Measurements from ENCODE around the gene TEKT1.
A peak's percentile ranks its signal among the peaks of the same experiment; 100 is the strongest.
"Not testable (repeated sequence)": the region's sequence is repeated elsewhere in the genome, so short reads cannot be mapped to it uniquely, and the experiment has no call there.

The TEKT1 gene

DNA sequence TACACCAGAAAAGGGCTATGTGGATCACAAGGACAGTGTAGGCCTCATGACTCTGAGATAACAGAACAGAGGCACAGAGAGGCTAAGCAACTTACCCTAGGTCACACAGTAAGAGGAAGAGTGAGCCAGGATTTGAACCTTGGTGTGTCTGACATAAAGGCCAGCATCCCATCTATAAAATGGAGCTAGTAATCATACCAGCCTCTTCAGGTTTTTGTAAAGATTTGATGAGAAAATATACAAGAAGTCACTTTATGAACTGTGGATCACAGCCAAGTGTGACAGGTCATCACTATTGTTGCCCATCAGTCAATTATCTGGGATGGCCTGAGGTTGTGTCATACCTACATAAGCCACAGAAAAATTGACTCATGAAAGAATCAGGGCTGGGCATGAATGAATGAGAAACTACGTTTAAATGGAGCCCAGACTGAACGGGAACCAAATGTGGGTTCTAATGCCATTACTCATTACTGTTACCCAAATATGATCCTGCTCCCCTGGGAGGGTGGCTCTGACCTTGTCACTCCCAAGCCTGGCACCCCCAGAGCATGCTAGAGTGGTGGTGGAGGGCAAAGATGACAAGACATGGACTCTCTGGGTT lies 34.5 kb downstream of the TEKT1 start:
- Mint-ChIP-seq H3K36me3 (no peaks in the 10 kb centered on the region), H3K9me3 (no peaks in the 10 kb centered on the region), H3K4me1 (no peaks in the 10 kb centered on the region), H3K4me3 (no peak overlapping the region), H3K27ac (no peak overlapping the region), H3K27me3 (peaks cover 29 to 49% of the 10 kb centered on the region in 2 donors)
- ATAC-seq (replicated peaks) (no peak), DNase-seq (no peak)

DNA sequence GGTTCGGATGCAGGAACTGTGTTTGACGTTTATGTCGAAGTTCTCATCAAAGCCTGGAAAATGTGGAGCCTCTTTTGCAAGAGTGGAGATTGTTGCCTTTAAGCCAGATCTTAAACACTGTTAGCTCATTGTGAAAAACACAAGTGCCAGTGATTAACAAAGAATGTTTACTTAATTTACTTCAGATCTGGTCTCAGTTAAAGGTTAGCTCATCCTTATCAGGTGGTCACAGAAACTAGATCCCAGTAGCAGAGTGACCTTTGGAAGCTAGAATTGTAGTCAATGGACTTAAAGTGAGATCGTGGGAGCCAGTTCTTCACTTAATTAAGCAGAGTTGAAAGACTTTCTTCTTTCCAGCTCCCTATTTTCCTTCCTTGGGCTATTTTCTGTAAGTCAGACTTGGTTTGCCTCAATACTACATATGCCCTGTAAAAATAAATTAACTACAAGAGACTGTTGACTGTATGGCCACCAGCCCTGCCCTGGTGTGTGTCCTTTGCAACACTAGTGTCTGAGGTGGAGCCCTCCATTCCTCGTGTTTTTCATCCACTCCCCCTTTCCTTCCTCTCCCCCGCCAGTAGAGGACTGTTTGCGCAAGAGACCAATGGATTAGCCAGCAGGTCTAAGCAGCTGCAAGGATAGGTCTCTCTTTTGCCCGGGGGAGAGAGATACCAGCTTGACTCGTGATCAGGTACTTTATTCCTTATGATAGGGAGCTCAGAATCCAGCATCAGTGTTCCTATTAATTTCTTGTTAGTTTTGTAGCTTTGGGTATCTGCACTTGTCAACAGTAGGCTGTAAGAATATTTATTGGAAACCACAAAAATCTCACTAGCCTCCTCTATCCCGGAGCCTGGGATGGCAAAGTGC lies 35.3 kb downstream of the TEKT1 start:
- DNase-seq: no peak
- no peak overlapping the region for H3K27ac Mint-ChIP-seq
- no peaks in the 10 kb centered on the region for H3K36me3 Mint-ChIP-seq
- H3K4me1 Mint-ChIP-seq: no peaks in the 10 kb centered on the region
- H3K9me3 Mint-ChIP-seq: no peaks in the 10 kb centered on the region
- ATAC-seq (replicated peaks): no peak
- no peak overlapping the region for H3K4me3 Mint-ChIP-seq
- peaks cover 29 to 49% of the 10 kb centered on the region in 2 donors for H3K27me3 Mint-ChIP-seq

DNA sequence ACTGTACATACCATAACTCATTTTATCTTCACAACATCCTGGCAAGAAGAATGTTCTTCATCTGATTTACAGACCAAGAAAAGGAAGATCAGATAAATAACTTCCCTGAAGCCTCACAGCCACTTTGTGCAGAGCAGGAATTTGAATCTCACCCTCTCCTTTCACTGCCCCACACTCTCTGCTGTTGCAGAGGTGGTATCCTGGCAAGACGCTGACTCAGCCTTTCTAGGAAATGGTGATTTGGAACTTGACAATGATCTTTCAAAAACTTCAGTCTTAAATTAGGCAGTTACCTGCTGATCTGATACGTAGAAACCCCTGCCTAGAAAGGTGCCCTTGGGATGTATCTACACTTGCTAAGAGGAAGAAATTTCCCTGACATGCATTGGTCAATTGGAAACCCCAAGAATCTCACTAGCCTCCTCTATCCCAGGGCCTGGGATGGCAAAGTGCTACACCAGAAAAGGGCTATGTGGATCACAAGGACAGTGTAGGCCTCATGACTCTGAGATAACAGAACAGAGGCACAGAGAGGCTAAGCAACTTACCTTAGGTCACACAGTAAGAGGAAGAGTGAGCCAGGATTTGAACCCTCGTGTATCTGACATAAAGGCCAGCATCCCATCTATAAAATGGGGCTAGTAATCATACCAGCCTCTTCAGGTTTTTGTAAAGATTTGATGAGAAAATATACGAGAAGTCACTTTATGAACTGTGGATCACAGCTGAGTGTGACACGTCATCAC lies 37.6 kb downstream of the TEKT1 start:
- peaks cover 38 to 46% of the 10 kb centered on the region in 2 donors for H3K27me3 Mint-ChIP-seq
- no peak for ATAC-seq (replicated peaks)
- no peaks in the 10 kb centered on the region for H3K36me3 Mint-ChIP-seq
- DNase-seq: no peak
- H3K4me3 Mint-ChIP-seq: no peak overlapping the region
- H3K4me1 Mint-ChIP-seq: no peaks in the 10 kb centered on the region
- no peak overlapping the region for H3K27ac Mint-ChIP-seq
- H3K9me3 Mint-ChIP-seq: no peaks in the 10 kb centered on the region

DNA sequence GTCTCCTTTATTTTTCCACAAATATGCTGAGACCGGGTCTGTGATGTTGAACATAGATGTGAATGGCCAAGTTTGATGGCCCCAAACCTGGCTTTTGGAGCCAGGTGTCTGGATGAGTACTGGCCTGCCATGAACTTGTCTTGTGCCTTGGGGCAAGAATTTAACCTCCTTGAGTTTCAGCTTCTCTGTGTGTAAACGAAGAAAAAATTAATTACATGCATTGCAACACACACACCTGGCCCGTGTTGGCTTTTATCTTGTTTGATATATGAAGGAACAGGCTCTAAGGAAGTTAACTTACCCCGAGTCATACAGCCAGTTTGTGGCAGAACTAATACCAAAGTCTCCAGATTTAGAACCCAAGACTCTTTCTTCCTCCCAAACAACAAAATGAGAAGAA lies 42.4 kb downstream of the TEKT1 start:
- H3K27ac Mint-ChIP-seq: no peak overlapping the region
- no peak for DNase-seq
- H3K4me3 Mint-ChIP-seq: no peak overlapping the region
- no peak for ATAC-seq (replicated peaks)
- no peaks in the 10 kb centered on the region for H3K4me1 Mint-ChIP-seq
- peaks cover 51 to 52% of the 10 kb centered on the region in 2 donors for H3K27me3 Mint-ChIP-seq
- H3K9me3 Mint-ChIP-seq: no peaks in the 10 kb centered on the region
- no peaks in the 10 kb centered on the region for H3K36me3 Mint-ChIP-seq

DNA sequence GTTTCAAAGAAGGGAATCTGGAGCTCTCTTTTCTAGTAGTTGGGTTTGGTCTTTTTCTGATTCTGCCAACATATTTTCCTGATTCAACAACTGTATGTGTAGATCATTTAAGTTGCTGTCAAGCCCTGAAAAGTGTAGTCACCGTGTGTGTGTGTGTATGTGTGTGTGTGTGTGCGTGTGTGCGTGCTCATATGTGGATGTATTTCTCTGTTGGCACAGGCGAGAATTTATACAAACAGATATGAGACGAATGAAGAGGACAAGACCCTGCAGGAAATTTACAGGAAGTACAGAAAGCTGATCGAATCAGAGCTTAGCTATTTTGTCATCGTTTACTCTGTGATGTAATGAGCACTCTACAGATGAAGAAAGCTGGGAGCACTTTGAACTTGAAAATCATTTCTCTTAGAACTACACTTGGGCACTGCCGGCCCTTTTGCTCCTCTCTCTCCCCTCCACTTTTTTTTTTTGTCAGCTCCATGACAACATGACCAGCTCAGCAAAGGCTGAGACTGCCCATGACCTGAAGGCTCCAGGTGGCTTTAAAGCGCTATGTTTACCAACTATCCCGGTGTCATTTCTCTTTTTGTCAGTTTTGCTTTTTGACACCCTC lies 44.3 kb downstream of the TEKT1 start:
- Mint-ChIP-seq H3K27me3 (peaks cover 51 to 53% of the 10 kb centered on the region in 2 donors), H3K4me3 (no peak overlapping the region), H3K36me3 (no peaks in the 10 kb centered on the region), H3K9me3 (no peaks in the 10 kb centered on the region), H3K27ac (no peak overlapping the region), H3K4me1 (no peaks in the 10 kb centered on the region)
- no peak for ATAC-seq (replicated peaks)
- DNase-seq: no peak

DNA sequence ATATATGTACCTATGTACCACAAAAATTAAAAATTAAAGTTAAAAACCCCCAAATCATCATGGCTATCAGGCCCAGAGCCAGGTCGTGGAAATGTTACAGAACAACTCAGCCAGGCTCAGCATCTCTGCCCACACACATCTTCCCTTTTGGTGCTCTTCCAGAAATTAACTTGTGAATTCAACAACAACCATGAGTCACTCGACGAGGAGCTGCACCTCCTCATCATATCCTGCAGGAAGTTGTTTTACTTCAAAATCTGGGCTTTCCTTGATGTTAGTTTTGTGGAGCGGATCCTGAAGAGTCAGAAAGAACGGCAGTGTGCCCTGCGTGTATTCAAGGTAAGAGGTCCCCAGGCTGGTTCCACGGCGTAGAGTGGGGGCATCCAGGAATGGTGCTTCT lies 44.9 kb downstream of the TEKT1 start:
- DNase-seq: no peak
- peaks cover 55% of the 10 kb centered on the region in 2 donors for H3K27me3 Mint-ChIP-seq
- H3K9me3 Mint-ChIP-seq: no peaks in the 10 kb centered on the region
- ATAC-seq (replicated peaks): no peak
- H3K4me3 Mint-ChIP-seq: no peak overlapping the region
- H3K36me3 Mint-ChIP-seq: no peaks in the 10 kb centered on the region
- H3K27ac Mint-ChIP-seq: no peak overlapping the region
- H3K4me1 Mint-ChIP-seq: no peaks in the 10 kb centered on the region

DNA sequence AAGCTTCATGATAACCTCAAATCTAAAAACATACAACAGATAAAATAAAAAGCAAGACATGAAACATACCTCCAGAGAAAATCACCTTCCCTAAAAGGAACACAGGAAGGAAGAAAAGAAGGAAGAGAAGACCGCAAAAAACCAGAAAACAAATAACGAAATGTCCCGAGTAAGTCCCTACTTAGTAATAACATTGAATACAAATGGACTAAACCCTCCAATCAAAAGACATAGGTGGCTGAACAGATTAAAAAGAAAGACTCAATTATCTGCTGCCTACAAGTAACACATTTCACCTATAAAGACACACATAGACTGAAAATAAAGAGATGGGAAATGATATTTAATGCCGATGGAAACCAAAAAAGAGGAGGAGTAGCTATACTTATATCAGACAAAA lies 49.3 kb downstream of the TEKT1 start:
- no peak overlapping the region for H3K27ac Mint-ChIP-seq
- peaks cover 71 to 73% of the 10 kb centered on the region in 2 donors for H3K27me3 Mint-ChIP-seq
- ATAC-seq (replicated peaks) (no peak), DNase-seq (no peak)
- H3K4me1 Mint-ChIP-seq: peaks cover 0 to 3% of the 10 kb centered on the region in 2 donors
- H3K36me3 Mint-ChIP-seq: peaks cover 0 to 4% of the 10 kb centered on the region in 2 donors
- H3K9me3 Mint-ChIP-seq: no peaks in the 10 kb centered on the region
- H3K4me3 Mint-ChIP-seq: no peak overlapping the region

DNA sequence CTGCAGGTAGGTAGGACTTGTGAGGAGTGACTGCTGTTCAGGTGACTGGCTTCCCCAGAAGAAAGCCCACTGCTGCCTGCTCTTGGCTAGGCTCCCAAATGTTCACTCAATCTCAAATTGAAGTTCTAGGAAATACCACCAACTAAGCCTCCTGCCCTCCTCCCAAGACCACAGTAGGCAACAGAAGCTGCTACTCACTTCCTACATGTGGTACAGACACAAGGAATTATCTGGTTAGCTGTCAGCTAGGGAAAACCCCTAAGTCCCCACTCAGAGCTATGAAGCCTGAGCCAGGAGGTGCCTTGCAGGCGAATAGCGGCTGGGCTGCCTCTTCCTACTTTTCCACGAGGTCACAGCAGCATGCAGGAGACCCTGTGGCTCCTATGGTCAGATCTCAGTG lies 50.6 kb downstream of the TEKT1 start:
- no peak for DNase-seq
- peaks cover 4 to 5% of the 10 kb centered on the region in 2 donors for H3K4me1 Mint-ChIP-seq
- peaks cover 71 to 72% of the 10 kb centered on the region in 2 donors for H3K27me3 Mint-ChIP-seq
- no peak overlapping the region for H3K4me3 Mint-ChIP-seq
- no peaks in the 10 kb centered on the region for H3K9me3 Mint-ChIP-seq
- peaks cover 0 to 6% of the 10 kb centered on the region in 2 donors for H3K36me3 Mint-ChIP-seq
- peak; percentile 63 to 76 for ATAC-seq (replicated peaks)
- no peak overlapping the region for H3K27ac Mint-ChIP-seq

DNA sequence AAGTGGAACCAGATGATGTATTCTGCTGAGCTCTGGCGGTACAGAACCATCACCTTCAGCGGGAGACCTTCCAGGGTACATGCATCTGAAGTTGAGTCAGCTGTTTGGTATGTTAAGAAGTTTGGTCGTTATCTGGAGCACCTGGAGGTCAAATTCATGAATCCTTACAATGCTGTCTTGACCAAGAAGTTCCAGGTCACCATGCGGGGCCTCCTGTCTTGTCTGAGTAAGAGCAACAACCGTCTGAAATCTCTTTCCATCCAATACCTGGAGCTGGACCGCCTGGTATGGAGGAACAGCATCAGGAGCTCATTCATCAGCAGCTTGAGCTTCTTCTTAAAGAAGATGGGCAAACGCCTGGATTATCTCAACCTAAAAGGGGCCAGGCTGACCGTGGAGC lies 51.5 kb downstream of the TEKT1 start:
- Mint-ChIP-seq H3K36me3 (peaks cover under 1 to 6% of the 10 kb centered on the region in 2 donors), H3K27ac (no peak overlapping the region)

DNA sequence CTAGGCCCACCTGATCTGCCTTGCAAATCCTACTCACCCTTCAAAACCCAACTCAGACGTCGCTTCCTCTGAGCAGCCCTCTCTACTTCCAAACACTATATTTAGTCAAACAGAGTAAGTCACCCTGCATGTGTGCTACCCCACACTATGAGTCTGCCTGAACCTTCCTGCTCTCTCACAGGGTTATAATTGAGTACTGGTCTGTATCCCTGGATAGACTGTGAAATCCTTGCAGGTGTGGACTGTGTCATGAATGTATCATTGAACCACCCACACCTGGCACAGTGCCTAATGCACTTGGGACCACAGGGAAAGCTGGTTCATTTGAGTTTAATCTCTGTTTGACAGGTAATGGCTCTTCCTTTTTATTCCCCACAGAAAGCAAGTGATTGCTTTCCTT lies 52.1 kb downstream of the TEKT1 start:
- Mint-ChIP-seq H3K27me3 (peaks cover 77 to 86% of the 10 kb centered on the region in 2 donors), H3K4me3 (no peak overlapping the region), H3K36me3 (peaks cover 5 to 9% of the 10 kb centered on the region in 2 donors), H3K9me3 (peaks cover 3 to 5% of the 10 kb centered on the region in 2 donors), H3K27ac (no peak overlapping the region), H3K4me1 (peaks cover 6 to 9% of the 10 kb centered on the region in 2 donors)
- no peak for DNase-seq
- no peak for ATAC-seq (replicated peaks)

More for the DNA sequence above, 51.5 kb downstream of the TEKT1 start:
- peaks cover 72 to 80% of the 10 kb centered on the region in 2 donors for H3K27me3 Mint-ChIP-seq
- ATAC-seq (replicated peaks) (no peak), DNase-seq (no peak)
- no peak overlapping the region for H3K4me3 Mint-ChIP-seq
- peaks cover 0 to 2% of the 10 kb centered on the region in 2 donors for H3K9me3 Mint-ChIP-seq
- peaks cover 6 to 9% of the 10 kb centered on the region in 2 donors for H3K4me1 Mint-ChIP-seq

DNA sequence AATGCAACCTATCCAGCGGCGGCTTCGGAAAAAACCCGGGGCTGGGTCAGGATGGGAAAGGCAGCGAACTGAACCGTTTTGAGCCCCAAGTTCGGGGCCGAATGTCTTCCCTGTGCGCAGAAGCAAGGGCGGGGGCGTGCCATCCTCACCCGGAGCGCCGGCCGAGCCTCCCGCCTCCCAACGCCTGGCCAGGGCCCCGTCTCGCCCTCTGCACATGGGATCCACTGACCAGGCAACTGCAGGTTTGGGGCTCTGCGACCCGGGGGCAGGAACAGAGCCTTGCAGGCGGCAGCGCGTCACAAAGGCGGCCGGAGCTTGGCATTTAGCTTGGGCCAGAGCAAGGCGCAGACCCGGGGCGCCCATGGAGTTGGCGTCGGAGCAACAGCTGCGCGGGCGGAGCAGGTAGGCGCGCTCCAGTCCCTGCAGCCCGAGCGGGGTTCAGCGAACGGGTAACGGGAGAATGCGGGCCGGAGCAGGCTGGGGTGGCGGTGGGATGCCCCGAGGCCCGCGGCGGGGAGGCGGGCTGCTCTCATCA lies 55.6 kb downstream of the TEKT1 start, which contains the start of gene FBXO39:
FBXO39 (plus strand) TSS at position 345 of the 535 bp plus-strand sequence. CDS start 3,654 bp downstream, outside the sequence.
- H3K9me3 Mint-ChIP-seq: peaks cover 19% of the 10 kb centered on the region in 2 donors
- H3K36me3 Mint-ChIP-seq: peaks cover 39 to 42% of the 10 kb centered on the region in 2 donors
- ATAC-seq (replicated peaks) (no peak), DNase-seq (no peak)
- no peak within 1 kb of the TSS for H3K27ac Mint-ChIP-seq
- peaks cover 64 to 65% of the 10 kb centered on the region in 2 donors for H3K27me3 Mint-ChIP-seq
- peak within 1 kb of the TSS in 1 of 2 donors; percentile 15 for H3K4me3 Mint-ChIP-seq
- H3K4me1 Mint-ChIP-seq: peaks cover 6 to 9% of the 10 kb centered on the region in 2 donors

DNA sequence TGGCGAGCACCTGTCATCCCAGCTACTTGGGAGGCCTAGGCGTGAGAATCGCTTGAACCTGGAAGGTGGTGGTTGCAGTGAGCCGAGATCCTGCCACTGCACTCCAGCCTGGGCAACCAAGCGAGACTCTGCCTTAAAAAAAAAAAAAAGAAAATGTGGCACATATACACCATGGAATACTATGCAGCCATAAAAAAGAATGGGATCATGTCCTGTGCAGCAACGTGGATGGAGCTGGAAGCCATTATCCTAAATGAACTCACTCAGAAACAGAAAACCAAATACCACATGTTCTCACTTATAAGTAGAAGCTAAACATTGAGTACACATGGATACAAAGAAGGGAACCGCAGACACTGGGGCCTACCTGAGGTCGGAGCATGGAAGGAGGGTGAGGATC lies 56.6 kb downstream of the TEKT1 start:
- peaks cover 55 to 56% of the 10 kb centered on the region in 2 donors for H3K27me3 Mint-ChIP-seq
- peaks cover 19% of the 10 kb centered on the region in 2 donors for H3K9me3 Mint-ChIP-seq
- not testable (repeated sequence) for H3K27ac Mint-ChIP-seq; DNase-seq; H3K4me1 Mint-ChIP-seq; H3K4me3 Mint-ChIP-seq; ATAC-seq (replicated peaks)
- H3K36me3 Mint-ChIP-seq: peaks cover 48% of the 10 kb centered on the region in 2 donors

DNA sequence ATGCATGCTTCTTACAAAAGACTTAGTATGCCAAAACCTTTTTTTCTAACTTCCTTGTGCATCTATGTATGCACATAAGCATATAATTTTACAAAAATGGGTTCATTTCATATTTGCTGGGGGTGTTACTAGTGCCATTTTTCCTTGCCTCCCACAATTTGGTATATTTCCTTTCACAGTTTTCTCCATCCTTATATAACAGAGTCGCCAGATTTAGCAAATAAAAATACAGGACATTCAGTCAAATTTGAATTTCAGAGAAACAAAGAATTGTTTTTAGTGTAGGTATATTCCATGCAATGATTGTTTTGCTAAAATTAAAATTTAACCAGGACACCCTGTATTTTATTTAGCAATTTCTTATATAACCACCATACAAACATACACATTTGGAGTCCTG lies 59.5 kb downstream of the TEKT1 start:
- H3K27me3 Mint-ChIP-seq: peaks cover 31 to 33% of the 10 kb centered on the region in 2 donors
- peaks cover 4 to 9% of the 10 kb centered on the region in 2 donors for H3K4me1 Mint-ChIP-seq
- H3K4me3 Mint-ChIP-seq: no peak overlapping the region
- ATAC-seq (replicated peaks): no peak
- DNase-seq: no peak
- H3K36me3 Mint-ChIP-seq: peaks cover 71 to 73% of the 10 kb centered on the region in 2 donors
- H3K27ac Mint-ChIP-seq: no peak overlapping the region
- peaks cover 32 to 36% of the 10 kb centered on the region in 2 donors for H3K9me3 Mint-ChIP-seq

Data from stimulated activated naive B cell treated with anti-CD40 and anti-IgM and Interleukin-4, amounts not matched to agents 10 μg/mL and 1 μg/mL and 100 μg/mL, for 72 hours (primary cell).